GM18519 (cell line): ENCODE measurements around the gene ATF6.
"Not testable (repeated sequence)": the region's sequence is repeated elsewhere in the genome, so short reads cannot be mapped to it uniquely, and the experiment has no call there.

ENCODE experiments used
- ATAC-seq: cut with Tn5 transposase; IDR thresholded peaks from one replicate; pipeline ENCODE4 v1.9.1; 2021; ENCODE audit warnings: mild to moderate bottlenecking, moderate library complexity; ENCODE audit not compliant: unreplicated experiment, low FRiP score

ATF6 gene, protein sequence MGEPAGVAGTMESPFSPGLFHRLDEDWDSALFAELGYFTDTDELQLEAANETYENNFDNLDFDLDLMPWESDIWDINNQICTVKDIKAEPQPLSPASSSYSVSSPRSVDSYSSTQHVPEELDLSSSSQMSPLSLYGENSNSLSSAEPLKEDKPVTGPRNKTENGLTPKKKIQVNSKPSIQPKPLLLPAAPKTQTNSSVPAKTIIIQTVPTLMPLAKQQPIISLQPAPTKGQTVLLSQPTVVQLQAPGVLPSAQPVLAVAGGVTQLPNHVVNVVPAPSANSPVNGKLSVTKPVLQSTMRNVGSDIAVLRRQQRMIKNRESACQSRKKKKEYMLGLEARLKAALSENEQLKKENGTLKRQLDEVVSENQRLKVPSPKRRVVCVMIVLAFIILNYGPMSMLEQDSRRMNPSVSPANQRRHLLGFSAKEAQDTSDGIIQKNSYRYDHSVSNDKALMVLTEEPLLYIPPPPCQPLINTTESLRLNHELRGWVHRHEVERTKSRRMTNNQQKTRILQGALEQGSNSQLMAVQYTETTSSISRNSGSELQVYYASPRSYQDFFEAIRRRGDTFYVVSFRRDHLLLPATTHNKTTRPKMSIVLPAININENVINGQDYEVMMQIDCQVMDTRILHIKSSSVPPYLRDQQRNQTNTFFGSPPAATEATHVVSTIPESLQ

GRCh38 chr1:161766102-161766981 lies at the start of gene ATF6:
Gene ATF6 (plus strand): TSS chr1:161766320. CDS start chr1:161766361, 41 bp downstream.
- ATAC-seq = no peak

DNA sequence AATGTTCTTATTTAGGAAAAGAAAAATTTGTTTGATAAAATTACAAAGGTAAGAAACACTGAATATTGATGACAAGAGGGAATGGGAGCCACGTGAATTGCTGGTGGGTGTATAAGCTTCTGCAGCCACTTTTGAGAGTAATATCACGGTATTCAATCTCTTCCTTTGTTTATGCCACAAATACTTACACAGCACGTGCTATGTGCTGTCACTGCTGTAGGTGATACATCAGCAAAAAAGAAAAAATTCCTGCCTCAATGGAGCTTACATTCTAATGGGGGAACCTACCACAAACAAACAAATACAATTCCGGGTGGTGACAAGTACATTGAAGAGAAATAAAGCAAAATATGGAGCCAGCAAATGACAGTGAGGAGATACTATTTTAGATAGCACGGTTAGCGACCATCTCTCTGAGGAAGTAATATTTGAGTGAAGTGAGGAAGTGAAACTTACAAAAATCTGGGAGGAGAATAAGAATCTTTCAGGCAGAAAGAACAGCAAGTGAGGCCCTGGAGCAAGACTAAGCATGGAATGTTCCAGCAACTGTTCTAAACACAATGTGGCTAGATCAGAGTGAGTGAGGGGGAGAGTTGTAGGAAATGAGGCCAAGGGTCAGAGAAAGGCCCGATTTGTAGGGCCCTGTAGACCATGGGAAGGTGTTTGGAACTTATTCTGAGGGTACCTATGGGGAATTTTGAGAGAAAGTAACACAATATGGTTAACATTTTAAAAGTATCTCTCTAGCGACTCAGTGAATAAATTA lies 47.4 kb upstream of the ATF6 start:
- ATAC-seq = no peak

GRCh38 chr1:161719325-161719611 lies 46.9 kb upstream of the ATF6 start:
- no peak for ATAC-seq

DNA sequence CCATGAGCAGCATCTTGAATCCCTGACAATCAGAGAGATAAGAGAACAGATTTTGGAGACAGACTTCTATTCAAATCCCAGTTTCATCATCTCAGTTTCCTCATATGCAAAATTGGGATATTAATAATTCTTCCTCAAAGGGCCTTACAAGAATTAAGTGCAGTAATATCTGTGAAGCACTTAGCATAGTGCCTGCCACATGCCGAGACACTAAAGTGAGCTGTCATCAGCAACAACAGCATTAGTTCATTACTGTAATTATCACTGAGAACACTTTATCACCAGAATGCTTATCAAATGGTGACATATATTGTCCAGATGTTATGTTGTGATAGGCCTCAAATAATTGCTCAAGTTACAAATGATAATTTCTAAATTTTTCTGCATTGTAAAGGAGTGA lies 45.7 kb upstream of the ATF6 start:
- no peak for ATAC-seq

DNA sequence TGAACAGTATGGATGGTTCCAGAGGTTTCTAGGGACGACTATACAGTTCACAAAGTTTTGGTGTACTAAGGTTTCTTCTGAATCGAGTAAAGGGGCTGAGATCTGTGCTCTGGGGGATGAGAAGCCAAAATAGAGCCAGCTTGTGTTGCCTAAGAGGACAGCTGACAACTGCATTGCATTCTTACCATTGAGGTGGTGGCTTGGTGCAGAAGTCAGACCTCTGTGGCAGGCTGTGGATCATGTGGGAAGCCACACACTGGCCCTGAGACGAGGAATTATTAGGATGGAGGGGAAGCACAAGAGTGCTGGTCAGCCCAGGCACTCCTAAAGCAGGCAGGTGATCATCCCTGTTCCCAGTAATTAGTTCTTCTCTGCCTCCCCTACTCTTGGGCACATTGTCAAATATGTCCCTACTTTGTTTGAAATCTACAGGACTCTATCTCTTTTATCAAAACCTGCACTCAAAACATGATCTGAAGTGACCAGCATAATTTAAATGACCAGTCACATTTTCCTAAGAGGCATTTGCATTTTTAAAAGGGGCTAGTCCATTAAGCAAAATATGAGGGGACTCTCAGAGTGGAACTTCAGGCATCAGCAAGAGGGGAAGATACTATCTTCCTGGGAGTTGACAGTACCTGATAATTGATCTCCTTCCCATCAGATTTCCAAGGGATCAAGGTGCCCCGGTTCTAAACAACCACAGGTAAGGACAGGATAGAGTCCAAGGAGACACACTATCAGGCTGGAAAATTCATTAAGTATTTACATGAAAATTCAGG lies 45.0 kb upstream of the ATF6 start, which contains the start of gene FCRLB:
TSS of gene FCRLB (plus strand) at position 589 of the 782 bp plus-strand sequence. CDS start 1,129 bp downstream, outside the sequence.
- no peak for ATAC-seq

- no peak for ATAC-seq
These were observed 44.3 kb upstream of the ATF6 start for GRCh38 chr1:161721738-161722343.

GRCh38 chr1:161722406-161722805 lies 43.7 kb upstream of the ATF6 start:
- ATAC-seq = no peak

- no peak for ATAC-seq
These were observed 42.5 kb upstream of the ATF6 start for GRCh38 chr1:161723459-161724141.

DNA sequence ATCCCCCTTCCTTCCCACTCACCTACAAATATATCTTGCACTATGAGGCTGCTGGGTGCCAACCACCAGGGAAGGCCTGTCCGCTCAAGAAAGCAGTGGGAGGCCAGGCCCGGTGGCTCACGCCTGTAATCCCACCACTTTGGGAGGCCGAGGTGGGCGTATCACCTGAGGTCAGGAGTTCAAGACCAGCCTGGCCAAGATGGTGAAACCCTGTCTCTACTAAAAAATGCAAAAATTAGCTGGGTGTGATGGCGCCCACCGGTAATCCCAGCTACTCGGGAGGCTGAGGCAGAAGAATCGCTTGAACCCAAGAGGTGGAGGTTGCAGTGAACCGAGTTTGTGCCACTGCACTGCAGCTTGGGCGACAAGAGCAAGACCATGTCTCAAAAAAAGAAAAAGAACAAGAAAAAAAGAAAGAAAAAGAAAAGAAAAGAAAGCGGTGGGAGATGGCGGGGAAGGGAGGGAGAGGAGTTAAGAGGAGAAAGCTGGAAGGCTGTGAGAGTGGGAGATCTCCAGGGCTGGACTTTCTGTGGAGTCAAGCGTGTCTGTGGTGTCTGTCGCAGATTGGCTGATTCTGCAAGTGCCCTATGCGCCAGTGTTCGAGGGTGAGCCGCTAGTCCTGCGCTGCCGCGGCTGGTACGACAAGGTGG lies 40.7 kb upstream of the ATF6 start:
- ATAC-seq = not testable (repeated sequence)

- ATAC-seq = no peak
These were observed 40.1 kb upstream of the ATF6 start for GRCh38 chr1:161725908-161726472.

DNA sequence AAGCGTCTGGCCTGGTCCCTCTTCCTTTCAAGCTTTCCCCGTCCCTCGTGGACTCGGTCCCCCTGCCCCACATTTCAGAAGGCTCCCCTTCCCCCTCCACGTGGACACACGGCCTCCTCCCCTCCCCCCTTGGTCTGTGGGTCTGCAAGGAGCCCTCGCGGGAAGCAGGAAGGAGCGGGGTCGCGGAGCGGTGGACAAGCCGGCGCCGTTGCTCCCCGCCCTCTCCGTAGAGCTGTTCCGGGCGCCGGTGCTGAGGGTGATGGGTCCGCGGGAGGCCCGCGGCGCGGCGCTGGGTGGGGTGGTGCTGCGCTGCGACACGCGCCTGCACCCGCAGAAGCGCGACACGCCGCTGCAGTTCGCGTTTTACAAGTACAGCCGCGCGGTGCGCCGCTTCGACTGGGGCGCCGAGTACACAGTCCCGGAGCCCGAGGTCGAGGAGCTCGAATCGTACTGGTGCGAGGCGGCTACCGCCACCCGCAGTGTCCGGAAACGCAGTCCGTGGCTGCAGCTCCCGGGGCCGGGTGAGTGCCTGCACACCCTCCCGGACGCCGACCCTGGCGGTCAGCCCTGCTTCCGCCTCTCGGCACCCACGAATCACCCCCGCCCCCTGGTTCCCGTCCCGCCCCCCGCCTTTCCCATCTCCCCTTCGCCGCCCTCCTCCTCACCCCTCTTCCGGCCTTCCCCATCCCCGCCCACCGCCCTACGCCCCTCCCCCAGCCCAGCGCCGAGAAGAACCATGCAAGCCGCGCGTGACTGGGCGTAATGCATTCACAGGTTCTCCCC lies 39.5 kb upstream of the ATF6 start:
- no peak for ATAC-seq

DNA sequence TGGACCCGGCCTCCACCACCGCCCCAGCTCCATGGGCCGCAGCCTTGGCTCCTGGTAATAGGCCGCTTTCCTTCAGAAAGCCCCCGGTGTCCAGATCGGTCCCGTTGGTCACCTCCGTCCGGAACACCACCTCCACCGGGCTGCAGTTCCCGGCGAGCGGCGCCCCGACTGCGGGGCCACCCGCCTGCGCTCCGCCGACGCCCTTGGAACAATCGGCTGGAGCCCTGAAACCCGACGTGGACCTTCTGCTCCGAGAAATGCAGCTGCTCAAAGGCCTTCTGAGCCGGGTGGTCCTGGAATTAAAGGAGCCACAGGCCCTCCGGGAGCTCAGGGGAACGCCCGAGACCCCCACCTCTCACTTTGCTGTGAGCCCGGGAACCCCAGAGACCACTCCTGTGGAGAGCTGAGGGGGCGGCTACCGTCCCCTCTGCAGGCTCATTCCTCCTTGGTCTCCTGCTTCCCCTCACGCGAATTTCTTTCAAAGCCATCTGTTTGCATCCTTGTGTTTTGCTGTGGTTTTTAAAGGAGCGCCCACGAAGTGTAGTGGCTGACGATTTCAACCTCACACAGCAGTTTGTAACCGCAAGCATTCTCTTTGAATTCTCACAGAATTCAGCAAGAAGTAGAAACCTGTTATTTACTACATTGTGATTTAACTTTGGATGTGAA lies 38.7 kb upstream of the ATF6 start:
- no peak for ATAC-seq

DNA sequence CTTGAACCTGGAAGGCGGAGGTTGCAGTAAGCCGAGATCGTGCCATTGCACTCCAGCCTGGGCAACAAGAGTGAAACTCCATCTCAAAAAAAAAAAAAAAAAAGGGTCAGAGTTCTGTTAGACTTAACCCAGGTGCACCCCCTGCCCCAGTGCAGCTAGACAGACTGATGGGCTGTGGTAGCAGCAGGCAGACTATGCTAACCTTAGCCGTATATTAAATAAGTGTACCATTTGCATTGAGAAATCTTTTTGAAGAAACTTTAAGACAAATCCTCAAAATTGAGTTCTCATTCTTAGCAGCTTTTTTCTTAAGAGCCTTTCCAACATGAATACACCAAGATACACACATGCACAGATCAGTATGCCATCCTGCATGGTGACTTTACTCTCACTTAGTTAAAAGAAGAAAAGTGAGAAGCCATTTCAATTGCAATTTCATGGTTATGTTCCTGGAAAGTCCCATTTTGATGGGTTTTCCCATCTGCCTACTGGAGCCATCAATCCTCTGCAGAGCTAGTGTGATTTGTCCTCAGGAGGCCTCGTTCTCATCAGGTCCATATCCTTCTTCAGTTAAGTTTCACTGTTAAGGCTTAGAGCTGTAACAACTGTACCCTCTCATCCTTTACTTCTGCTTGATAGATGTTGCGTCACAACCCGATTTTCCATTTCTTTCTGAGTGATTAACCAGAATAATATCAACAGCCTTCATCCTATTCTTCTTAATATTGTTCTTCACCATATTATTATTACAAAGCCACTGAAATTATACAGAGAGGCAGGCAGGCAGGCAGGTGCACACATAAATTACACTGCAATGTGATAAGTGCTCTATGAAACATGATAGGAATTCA lies 37.5 kb upstream of the ATF6 start:
- ATAC-seq = no peak

GRCh38 chr1:161730050-161730564 lies 36.0 kb upstream of the ATF6 start:
- no peak for ATAC-seq

DNA sequence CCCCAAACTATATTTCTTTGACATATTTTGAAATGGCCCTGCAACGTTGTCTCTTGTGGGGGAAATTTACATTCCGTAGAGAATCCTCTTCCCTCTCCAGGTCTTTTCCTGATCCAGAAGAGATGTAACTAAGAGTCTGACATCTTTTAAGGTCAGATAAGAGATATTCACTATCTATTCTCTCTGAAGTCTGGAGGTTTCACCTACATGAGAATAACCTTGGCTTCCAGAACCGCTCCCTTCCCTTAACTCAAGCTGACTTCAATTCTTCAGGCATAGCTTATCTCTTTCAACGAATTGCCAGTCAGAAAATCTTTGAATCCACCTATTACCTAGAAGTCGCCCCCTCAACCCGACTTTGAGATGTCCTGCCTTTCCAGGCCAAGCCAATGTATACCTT lies 34.9 kb upstream of the ATF6 start:
- ATAC-seq = no peak
